Upper lobe of left lung (tissue), 4 donors: ENCODE results near the gene KRI1.

Source experiments
- POLR2A ChIP-seq, 4 donors: fragments of 450-650 bp; IDR thresholded peaks; one replicate each; pipeline ENCODE4 v1.5.1; 2016 to 2017; ENCODE audit warnings: antibody characterized with exemption in 4 of 4, mild to moderate bottlenecking in 2 of 4
- TF ChIP-seq, protein P1 (sequence below), 6 experiments: fragments of 450-650 bp in 4 of 6; fragments of 200-600 bp in 2 of 6; sonication (generic) in 2 of 6; IDR thresholded peaks; one replicate each; pipeline ENCODE4 v1.5.1; 2016 to 2019; ENCODE audit warnings: antibody characterized with exemption in 6 of 6

DNA sequence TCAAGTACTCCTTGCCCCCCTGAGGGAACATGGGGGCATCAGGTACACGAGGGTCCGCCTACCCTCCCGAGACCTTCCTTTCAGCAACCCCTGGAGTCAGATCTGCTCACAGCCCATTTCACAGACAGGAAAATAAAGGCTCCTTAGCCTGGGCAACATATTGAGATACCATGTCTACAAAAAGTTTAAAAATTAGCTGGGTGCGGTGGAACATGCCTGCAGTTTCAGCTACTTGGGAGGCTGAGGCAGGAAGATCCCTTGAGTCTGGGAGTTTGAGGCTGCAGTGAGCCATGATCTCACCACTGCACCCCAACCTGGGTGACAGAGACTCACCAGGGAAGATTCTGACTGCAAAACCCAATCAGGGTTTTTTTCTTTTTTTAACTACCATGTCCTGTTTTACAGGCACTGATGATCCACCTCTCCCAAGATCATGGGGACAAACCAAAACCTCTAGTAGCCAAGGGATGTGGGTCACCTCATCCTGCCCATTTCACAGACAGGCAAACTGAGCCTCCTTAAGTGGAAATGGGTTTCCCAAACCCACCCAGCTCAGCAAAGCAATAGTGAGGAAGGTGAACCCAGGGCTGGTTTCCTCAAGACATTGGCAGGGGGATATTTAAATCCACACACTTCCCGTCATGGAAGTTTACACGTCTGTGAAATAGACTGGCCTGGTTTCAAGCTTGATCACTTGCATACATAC is 9.4 kb upstream of the KRI1 start:
- TF ChIP-seq, protein P1, sequence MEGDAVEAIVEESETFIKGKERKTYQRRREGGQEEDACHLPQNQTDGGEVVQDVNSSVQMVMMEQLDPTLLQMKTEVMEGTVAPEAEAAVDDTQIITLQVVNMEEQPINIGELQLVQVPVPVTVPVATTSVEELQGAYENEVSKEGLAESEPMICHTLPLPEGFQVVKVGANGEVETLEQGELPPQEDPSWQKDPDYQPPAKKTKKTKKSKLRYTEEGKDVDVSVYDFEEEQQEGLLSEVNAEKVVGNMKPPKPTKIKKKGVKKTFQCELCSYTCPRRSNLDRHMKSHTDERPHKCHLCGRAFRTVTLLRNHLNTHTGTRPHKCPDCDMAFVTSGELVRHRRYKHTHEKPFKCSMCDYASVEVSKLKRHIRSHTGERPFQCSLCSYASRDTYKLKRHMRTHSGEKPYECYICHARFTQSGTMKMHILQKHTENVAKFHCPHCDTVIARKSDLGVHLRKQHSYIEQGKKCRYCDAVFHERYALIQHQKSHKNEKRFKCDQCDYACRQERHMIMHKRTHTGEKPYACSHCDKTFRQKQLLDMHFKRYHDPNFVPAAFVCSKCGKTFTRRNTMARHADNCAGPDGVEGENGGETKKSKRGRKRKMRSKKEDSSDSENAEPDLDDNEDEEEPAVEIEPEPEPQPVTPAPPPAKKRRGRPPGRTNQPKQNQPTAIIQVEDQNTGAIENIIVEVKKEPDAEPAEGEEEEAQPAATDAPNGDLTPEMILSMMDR (IDR thresholded peaks at IDR 0.05) = no peak
- TF ChIP-seq POLR2A (IDR thresholded peaks at IDR 0.05) = no peak
